ES-I3 (cell line): ENCODE results near the gene PDXDC1.
"Not testable (repeated sequence)": the region's sequence is repeated elsewhere in the genome, so short reads cannot be mapped to it uniquely, and the experiment has no call there.

ENCODE experiments used
- H3K36me3 ChIP-seq: 2 replicates; pipeline ENCODE4 v1.6.1; 2013; ENCODE audit warnings: mild to moderate bottlenecking, low read length, control low read depth, moderate library complexity; ENCODE audit not compliant: insufficient read depth
- H3K4me1 ChIP-seq: 2 replicates; pipeline ENCODE4 v1.6.1; 2013; ENCODE audit warnings: mild to moderate bottlenecking, control low read depth, low read length; ENCODE audit not compliant: insufficient read depth
- H3K9ac ChIP-seq: 2 replicates; pipeline ENCODE4 v1.6.1; 2013; ENCODE audit warnings: low read depth, mild to moderate bottlenecking, low read length, moderate library complexity
- H3K9me3 ChIP-seq: 2 replicates; pipeline ENCODE4 v1.6.1; 2013; ENCODE audit warnings: mild to moderate bottlenecking, low read length, moderate library complexity; ENCODE audit not compliant: control insufficient read depth, insufficient read depth

Gene PDXDC1

GRCh38 chr16:14974656-14975417 is at the start of gene PDXDC1:
PDXDC1 (plus strand) TSS chr16:14975026; CDS start chr16:14975200, 174 bp downstream.
- H3K4me1 ChIP-seq, H3K9me3 ChIP-seq, H3K36me3 ChIP-seq: not testable (repeated sequence)
- H3K9ac ChIP-seq = peak within 1 kb of the TSS; percentile 79

GRCh38 chr16:14928064-14928714 is 46.6 kb upstream of the PDXDC1 start:
- not testable (repeated sequence) for H3K4me1 ChIP-seq, H3K9me3 ChIP-seq, H3K36me3 ChIP-seq, H3K9ac ChIP-seq

GRCh38 chr16:14929176-14929575 is 45.6 kb upstream of the PDXDC1 start:
- H3K4me1 ChIP-seq, H3K9me3 ChIP-seq, H3K36me3 ChIP-seq, H3K9ac ChIP-seq: not testable (repeated sequence)

- H3K9ac ChIP-seq, H3K9me3 ChIP-seq, H3K36me3 ChIP-seq, H3K4me1 ChIP-seq: not testable (repeated sequence)
Observed at GRCh38 chr16:14930246-14930645, 44.6 kb upstream of the PDXDC1 start.

GRCh38 chr16:14930971-14931370 is 43.9 kb upstream of the PDXDC1 start:
- H3K9me3 ChIP-seq, H3K36me3 ChIP-seq, H3K9ac ChIP-seq, H3K4me1 ChIP-seq: not testable (repeated sequence)

- H3K9me3 ChIP-seq, H3K36me3 ChIP-seq, H3K9ac ChIP-seq, H3K4me1 ChIP-seq: not testable (repeated sequence)
Observed at GRCh38 chr16:14932581-14933375, 42.0 kb upstream of the PDXDC1 start.

- not testable (repeated sequence) for H3K36me3 ChIP-seq, H3K4me1 ChIP-seq, H3K9me3 ChIP-seq, H3K9ac ChIP-seq
Observed at GRCh38 chr16:14937143-14937542, 37.7 kb upstream of the PDXDC1 start, which contains the start of gene NPIPA1. NPIPA1 (plus strand) TSS chr16:14937443; CDS start chr16:14937443, 0 bp downstream.

- H3K4me1 ChIP-seq, H3K9ac ChIP-seq, H3K9me3 ChIP-seq, H3K36me3 ChIP-seq: not testable (repeated sequence)
Observed at GRCh38 chr16:14937994-14938393, 36.8 kb upstream of the PDXDC1 start.

- H3K9me3 ChIP-seq, H3K36me3 ChIP-seq, H3K4me1 ChIP-seq, H3K9ac ChIP-seq: not testable (repeated sequence)
Observed at GRCh38 chr16:14942686-14943085, 32.1 kb upstream of the PDXDC1 start.

- Histone ChIP-seq H3K9me3 (no peaks in the 10 kb centered on the region), H3K4me1 (0 out of 2 replicates have a peak, but pooled peaks cover 6% of the 10 kb centered on the region), H3K9ac (no peak overlapping the region), H3K36me3 (no peaks in the 10 kb centered on the region)
Observed at GRCh38 chr16:14955546-14956231, 19.1 kb upstream of the PDXDC1 start.

GRCh38 chr16:14957576-14958322 is 17.1 kb upstream of the PDXDC1 start:
- Histone ChIP-seq H3K9me3 (no peaks in the 10 kb centered on the region), H3K36me3 (no peaks in the 10 kb centered on the region), H3K9ac (no peak overlapping the region), H3K4me1 (0 out of 2 replicates have a peak, but pooled peaks cover 6% of the 10 kb centered on the region)

- no peaks in the 10 kb centered on the region for H3K36me3 ChIP-seq
- H3K9ac ChIP-seq = no peak overlapping the region
- H3K9me3 ChIP-seq = no peaks in the 10 kb centered on the region
- 0 out of 2 replicates have a peak, but pooled peaks cover 6% of the 10 kb centered on the region for H3K4me1 ChIP-seq
Observed at GRCh38 chr16:14958323-14958600, 16.6 kb upstream of the PDXDC1 start.

- Histone ChIP-seq H3K36me3 (no peaks in the 10 kb centered on the region), H3K4me1 (0 out of 2 replicates have a peak, but pooled peaks cover 6% of the 10 kb centered on the region), H3K9ac (no peak overlapping the region), H3K9me3 (no peaks in the 10 kb centered on the region; the same call in 1 of the 2 replicates)
Observed at GRCh38 chr16:14958970-14959369, 15.9 kb upstream of the PDXDC1 start.
